SH-SY5Y (cell line): ENCODE results near the gene FBLN5.

Experiments used
- GATA2 ChIP-seq: IDR thresholded peaks from 2 replicates; pipeline ENCODE4 v1.6.1; 2011; ENCODE audit warnings: mild to moderate bottlenecking, low read depth, low read length
- GATA3 ChIP-seq: IDR thresholded peaks from 2 replicates; pipeline ENCODE4 v1.6.1; 2011; ENCODE audit warnings: low read depth, mild to moderate bottlenecking, low read length, moderate library complexity

- TF ChIP-seq GATA2 (no peak), GATA3 (no peak)
Observed at GRCh38 chr14:91839749-91840148, 107.7 kb downstream of the FBLN5 start.
